HG03558 (cell line): ENCODE data around the gene SMARCD3.

Experiments used
- ATAC-seq: cut with Tn5 transposase; IDR thresholded peaks from one replicate; pipeline ENCODE4 v1.9.1; 2021; ENCODE audit warnings: moderate number of reproducible peaks; ENCODE audit not compliant: unreplicated experiment; ENCODE audit errors: extremely low read depth

Gene SMARCD3

DNA sequence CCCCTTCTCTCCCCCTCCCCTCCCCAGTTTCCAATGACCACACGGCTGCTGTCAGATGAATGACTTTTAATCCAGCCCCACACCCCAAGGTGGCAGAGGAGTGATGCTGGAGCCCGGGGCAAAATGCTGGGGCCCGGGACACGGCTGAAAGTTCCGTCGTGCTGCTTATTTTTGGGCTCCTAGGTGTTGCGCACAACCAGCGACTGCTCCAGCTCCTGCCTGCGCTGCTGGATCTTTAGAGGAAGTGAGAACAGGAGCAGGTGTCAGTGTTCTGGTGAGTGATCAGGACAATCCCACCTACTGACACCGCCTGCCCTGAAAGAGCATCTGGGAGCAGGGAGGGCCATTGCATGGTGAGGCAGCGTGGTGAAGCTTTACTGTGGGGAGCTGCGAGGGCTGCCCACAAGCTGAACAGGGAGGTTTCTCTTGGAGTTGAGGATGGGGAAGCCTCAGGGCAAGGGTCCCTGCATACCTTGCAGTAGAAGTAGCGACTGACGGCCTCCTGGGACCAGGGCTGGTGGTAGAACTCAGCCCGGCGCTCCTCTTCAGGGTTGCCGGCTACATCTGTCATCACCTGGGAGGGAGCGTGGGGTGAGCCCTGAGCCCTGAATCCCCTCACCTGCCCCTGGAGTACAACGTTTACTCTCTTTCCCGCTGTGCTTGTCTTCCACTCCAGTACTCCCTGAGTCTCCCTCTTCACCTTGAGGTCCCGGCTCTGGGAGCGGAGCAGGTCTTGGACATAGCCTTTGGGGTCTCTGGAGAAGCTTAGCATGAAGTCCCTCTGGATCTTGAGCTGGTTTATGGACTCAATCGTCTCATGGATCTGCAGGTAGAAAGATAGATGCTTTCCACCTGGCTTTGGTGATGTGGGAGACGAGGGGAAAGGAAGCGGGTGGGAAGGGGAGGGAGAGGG is 9.3 kb downstream of the SMARCD3 start:
- ATAC-seq = no peak

DNA sequence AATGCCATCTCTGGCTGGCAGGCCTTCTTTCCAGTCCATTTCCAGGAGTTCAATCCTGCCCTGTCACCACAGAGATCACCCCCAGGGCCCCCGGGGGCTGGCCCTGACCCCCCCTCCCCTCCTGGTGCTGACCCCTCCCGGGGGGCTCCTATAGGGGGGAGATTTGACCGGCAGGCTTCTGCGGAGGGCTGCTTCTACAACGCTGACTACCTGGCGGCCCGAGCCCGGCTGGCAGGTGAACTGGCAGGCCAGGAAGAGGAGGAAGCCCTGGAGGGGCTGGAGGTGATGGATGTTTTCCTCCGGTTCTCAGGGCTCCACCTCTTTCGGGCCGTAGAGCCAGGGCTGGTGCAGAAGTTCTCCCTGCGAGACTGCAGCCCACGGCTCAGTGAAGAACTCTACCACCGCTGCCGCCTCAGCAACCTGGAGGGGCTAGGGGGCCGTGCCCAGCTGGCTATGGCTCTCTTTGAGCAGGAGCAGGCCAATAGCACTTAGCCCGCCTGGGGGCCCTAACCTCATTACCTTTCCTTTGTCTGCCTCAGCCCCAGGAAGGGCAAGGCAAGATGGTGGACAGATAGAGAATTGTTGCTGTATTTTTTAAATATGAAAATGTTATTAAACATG is 10.2 kb downstream of the SMARCD3 start:
- ATAC-seq = no peak

DNA sequence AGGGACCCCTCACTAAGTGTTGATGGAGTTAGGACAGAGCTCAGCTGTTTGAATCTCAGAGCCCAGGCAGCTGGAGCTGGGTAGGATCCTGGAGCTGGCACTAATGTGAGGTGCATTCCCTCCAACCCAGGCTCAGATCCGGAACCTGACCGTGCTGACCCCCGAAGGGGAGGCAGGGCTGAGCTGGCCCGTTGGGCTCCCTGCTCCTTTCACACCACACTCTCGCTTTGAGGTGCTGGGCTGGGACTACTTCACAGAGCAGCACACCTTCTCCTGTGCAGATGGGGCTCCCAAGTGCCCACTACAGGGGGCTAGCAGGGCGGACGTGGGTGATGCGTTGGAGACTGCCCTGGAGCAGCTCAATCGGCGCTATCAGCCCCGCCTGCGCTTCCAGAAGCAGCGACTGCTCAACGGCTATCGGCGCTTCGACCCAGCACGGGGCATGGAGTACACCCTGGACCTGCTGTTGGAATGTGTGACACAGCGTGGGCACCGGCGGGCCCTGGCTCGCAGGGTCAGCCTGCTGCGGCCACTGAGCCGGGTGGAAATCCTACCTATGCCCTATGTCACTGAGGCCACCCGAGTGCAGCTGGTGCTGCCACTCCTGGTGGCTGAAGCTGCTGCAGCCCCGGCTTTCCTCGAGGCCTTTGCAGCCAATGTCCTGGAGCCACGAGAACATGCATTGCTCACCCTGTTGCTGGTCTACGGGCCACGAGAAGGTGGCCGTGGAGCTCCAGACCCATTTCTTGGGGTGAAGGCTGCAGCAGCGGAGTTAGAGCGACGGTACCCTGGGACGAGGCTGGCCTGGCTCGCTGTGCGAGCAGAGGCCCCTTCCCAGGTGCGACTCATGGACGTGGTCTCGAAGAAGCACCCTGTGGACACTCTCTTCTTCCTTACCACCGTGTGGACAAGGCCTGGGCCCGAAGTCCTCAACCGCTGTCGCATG is 11.0 kb downstream of the SMARCD3 start:
- ATAC-seq = no peak

DNA sequence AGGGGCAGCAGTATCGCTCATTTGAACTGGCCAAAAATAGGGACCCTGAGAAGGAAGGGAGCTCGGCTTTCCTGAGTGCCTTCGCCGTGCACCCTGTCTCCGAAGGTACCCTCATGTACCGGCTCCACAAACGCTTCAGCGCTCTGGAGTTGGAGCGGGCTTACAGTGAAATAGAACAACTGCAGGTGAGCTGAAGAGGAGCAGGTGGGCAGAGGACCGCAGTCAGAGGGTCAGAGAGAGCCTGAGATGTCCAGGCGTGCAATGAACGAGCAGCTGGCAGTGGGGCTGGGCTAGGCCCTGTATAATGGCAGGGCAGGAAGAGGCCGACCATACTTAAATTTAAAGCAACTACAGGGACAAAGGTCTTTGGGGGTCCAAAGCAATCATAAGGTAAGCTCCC is 12.1 kb downstream of the SMARCD3 start:
- no peak for ATAC-seq

DNA sequence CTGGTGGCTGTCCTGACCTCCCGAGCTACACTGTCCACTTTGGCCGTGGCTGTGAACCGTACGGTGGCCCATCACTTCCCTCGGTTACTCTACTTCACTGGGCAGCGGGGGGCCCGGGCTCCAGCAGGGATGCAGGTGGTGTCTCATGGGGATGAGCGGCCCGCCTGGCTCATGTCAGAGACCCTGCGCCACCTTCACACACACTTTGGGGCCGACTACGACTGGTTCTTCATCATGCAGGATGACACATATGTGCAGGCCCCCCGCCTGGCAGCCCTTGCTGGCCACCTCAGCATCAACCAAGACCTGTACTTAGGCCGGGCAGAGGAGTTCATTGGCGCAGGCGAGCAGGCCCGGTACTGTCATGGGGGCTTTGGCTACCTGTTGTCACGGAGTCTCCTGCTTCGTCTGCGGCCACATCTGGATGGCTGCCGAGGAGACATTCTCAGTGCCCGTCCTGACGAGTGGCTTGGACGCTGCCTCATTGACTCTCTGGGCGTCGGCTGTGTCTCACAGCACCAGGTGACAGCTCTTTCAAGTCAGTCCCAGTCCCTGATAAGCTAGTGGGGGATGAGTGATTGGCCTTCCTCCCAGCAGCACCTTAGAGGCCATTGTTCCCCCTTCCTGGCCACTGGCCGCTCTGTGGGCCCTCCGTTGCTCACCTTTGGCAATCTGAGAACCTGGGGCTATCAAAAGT is 13.3 kb downstream of the SMARCD3 start:
- ATAC-seq = no peak

- no peak for ATAC-seq
These were observed 14.7 kb downstream of the SMARCD3 start for GRCh38 chr7:151233804-151234203.

GRCh38 chr7:151232917-151233701 is 15.4 kb downstream of the SMARCD3 start:
- ATAC-seq = no peak

GRCh38 chr7:151232091-151232916 is 16.2 kb downstream of the SMARCD3 start, which contains the start of gene CHPF2:
Gene CHPF2 (plus strand): TSS chr7:151232483. CDS start chr7:151234012, 1,529 bp downstream.
- ATAC-seq = peak; percentile 92

DNA sequence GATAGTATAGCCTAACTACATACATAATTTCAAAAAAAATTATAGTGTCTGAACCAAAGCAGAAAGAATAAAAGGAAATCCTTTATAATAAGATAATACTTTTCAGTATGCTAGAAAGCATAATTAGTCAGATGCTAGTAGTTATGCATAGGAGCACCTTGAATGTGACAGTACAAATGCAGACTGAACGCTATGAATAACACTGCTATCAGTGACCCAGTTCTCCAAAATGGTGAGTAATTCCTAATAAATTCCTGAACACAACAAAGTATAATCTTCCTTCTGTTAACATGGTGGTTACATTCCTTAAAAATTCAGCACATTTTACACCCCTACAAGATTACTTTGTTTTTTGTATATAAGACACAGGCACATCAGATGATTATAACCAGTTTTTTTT is 17.4 kb downstream of the SMARCD3 start:
- no peak for ATAC-seq

- no peak for ATAC-seq
These were observed 19.2 kb downstream of the SMARCD3 start for GRCh38 chr7:151229249-151229648.

- ATAC-seq = no peak
These were observed 20.2 kb downstream of the SMARCD3 start for GRCh38 chr7:151228024-151228866.

DNA sequence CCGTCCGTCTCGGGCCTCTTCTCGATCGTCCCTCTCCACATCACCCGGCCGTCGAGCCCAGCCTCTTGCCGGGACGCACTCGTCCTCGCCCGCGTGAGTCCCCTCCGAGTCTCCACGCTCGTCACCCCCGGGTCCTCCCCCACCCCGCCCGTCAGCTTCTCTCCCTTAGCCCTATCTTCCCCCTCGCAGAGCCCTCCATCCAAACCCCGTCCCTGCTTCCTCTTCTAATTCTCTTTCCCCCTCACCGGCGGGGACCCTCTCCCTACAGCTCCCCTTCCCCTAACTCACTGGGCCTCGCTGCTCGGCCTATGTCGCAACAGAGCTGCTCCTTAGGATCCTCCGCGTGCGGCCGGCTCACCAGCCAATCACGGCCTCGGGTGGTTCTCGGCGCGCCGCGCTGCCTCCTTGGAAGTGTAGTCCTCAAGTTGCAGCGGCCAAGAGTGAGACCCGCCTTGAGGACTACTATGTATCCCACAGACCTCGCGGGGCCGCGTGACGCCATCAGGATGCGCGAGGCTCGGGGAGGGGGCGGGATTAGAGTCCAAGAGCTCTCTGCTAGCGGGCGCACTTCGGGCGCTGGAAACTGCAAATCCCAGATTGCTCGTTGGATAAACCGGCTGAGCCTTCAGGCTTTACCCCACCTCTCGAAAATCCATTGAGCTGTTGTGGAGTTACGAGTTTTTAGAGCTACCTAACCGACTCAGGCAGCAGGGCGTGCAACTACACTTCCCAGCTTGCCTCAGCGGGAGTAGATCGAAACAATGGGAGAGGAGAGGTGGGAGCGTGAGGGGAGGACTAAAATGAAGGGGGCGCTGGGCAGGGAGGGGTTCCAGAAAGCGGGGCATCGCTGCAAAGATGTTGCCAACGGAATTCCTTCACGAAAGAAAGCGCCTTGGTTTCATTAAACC is 21.4 kb downstream of the SMARCD3 start, which contains the start of gene ABCF2:
Gene ABCF2 (minus strand): TSS at position 331 of the 908 bp plus-strand sequence. CDS start 747 bp downstream, outside the sequence.
- peak; percentile 99 for ATAC-seq

DNA sequence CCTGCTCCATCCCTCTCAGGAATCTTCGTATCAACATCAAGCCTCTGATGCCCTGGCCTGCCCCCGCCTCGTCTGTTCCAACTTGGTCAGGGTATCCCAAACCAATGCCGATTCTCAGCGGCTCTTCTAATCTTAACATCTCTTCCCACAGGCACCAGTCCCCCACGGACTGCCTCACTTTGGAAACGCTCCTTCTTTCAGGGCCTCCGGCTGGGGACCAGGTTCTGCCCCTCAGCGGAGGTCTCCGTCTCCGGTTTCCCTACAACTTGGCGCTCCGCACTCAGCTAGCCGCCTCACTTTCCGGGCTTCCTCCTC is 22.0 kb downstream of the SMARCD3 start:
- no peak for ATAC-seq

GRCh38 chr7:151225948-151226510 is 22.5 kb downstream of the SMARCD3 start:
- no peak for ATAC-seq

- no peak for ATAC-seq
These were observed 24.8 kb downstream of the SMARCD3 start for GRCh38 chr7:151223728-151224127.

GRCh38 chr7:151218170-151218569 is 30.3 kb downstream of the SMARCD3 start:
- ATAC-seq = no peak
